H54 (cell line): ENCODE data around the gene ACSS1.

Experiments
- DNase-seq: peaks from one replicate; pipeline ENCODE4 v3.0.0; 2011; ENCODE audit warnings: low spot score, mixed read lengths; ENCODE audit not compliant: insufficient read length
- FAIRE-seq: peaks from 3 replicates; lab custom pipeline; 2011; peaks lifted over from hg19 to GRCh38; lab: Jason Lieb, UNC
- POLR2A ChIP-seq: IDR thresholded peaks from 2 replicates; pipeline ENCODE4 v1.6.1; 2011; ENCODE audit warnings: low read depth, mild to moderate bottlenecking, low read length

The ACSS1 gene

DNA sequence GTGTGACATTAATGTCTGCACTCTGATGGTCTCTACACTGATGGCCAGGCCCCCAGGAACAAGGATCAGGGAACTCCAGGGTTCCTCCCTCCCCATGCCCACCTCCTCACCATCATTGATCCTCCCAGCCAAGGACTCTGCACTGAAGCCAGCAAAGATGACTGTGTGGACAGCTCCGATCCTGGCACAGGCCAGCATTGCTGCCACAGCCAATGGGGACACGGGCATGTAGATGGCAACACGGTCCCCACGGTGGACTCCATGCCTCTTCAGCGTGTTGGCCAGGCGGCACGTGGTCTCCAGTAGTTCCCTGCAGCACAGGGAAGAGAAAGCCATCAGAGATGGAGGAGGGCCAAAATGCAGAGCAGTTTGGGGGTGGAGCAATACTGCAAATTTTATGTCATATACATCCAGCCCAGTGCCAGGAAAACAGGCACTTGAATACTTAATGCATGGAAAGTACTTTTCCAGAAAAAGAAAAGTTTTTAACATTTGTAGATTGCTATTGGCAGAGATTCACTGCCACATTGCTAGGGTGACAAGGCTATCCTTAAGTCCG lies 27.2 kb downstream of the ACSS1 start:
- TF ChIP-seq POLR2A: no peak
- DNase-seq (no peak), FAIRE-seq (no peak)

DNA sequence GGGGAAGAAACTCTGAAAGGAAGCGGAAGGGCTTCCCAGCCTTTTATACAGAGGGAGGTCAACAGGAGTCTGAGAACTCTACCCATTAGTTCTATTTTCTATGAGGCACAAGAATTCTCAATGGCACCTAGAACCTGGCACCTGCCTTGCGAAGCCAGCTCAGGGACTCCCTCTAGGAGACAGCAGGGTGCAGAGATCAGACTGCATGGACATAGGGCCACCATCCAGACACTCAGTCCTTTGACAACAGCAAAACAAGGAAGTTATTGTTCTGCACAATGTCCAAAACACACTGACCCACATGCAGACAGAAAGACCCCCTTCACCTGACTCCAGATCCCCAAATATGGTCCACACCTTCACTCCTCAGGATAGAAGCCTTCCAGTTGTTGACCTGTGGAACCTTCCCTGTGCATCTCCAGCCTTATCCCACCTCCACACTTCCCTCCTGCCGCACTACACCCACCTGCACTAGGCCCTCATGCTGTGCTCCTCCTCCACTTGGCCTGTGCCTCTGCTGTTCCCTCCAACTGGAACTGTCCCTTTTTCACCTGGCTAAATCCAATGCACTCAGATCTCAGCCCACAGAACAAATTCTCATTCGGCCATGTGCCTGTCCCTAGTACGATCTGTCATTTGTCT lies 27.8 kb downstream of the ACSS1 start:
- FAIRE-seq (no peak), DNase-seq (no peak)
- no peak for TF ChIP-seq POLR2A

DNA sequence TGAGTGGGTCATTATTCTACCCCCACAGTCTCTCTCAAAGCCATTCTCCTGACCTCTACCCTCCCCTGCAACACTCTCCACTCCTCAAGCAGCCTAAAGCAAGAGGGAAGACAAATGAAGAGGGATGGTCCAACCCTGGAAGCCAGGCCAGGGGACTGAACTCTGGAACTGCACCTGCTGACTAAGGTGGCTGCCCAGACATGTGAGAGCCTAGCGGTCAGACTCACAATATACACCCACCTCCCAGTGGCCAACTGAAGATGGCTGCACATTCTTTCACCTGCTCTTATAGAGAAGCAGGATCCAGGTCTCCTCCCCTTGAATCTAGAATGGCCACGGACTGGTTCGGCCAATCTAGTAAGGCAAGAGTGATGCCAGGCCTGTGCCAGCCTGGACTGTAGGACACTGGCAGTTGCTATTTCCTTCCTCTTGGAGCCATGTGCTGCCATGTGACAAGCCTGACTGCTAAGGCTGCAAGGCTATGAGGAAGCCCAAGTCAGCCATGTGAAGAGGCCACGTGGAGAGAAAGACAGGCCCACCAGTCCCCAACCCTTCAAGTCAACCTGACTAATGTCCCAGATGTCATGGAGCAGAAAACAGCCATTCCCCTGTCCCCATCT lies 31.8 kb downstream of the ACSS1 start:
- no peak for TF ChIP-seq POLR2A
- no peak for DNase-seq
- no peak for FAIRE-seq

DNA sequence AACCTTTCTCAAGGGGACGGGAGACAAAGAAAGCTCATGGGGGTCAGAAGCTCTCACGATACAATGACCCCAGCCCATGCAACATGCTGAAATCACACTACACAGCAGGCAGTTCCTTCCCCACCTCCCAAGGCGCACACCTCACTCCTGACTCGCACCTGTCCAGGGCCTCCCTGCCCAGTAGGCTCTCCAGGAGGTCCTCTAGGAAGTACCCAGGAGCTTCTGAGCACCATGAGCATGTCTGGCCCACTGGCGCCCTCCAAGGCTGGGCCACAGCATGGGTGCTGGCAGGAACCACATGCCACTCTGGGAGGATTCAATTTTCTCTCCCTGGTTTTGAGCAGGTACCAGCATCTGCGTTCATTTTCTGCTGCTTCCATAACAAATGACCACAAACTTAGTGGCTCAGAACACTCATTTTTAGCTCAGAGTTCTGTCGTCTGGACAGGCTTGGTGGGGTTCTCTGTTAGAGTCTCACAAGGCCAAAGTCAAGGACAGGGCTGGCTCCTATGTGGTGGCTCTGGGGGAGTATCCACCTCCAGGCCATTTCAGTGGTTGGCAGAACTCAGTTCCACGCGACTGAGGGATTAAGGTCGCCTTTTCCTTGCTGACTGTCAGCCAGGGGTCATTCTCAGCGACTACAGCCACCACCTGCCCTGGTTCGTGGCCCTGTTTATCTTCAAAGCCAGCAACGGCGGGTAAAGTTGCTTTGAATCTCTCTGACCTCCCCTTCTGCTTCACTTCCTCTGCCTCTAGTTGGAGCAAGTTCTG lies 32.7 kb downstream of the ACSS1 start:
- FAIRE-seq: no peak
- DNase-seq: no peak
- TF ChIP-seq POLR2A: no peak

DNA sequence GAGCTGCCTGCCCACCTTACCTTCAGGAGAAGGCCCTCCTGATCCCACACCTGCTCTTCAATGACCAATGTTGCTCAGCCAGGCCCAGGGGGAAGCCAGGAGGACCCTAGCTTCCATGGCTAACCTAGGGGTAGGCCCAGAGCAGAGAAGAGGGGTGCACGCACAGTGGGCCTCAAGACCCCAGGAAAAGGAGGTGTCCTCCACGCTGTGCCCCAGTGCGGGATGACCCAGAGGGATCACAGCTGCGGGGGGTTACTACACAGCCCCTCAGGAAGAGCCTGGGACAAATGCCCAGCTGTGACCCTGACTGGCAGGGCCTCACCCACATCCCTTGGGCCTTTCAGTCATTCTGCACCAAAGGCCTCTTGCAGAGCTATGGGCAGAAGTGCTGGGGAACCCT lies 33.8 kb downstream of the ACSS1 start:
- FAIRE-seq: no peak
- DNase-seq: no peak
- TF ChIP-seq POLR2A: no peak

DNA sequence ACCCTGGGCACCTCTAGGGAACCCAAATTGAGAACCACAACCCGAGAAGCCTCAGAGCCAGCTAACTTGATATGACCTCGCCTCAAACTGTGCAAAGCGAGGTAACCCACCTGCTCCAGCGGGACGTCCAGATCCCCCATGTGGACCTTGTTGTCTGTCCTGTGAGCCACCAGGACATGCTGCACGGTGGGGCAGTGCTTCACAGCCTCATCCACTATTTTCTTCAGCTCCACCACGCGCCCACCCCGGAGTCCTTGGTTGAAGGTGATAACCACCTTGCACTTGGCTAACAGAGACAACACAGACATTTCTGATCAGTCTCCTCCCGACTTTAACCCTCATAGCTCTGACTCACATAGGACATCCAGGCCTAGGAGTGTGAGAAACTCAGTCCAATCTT lies 34.6 kb downstream of the ACSS1 start:
- FAIRE-seq (no peak), DNase-seq (no peak)
- TF ChIP-seq POLR2A: no peak

DNA sequence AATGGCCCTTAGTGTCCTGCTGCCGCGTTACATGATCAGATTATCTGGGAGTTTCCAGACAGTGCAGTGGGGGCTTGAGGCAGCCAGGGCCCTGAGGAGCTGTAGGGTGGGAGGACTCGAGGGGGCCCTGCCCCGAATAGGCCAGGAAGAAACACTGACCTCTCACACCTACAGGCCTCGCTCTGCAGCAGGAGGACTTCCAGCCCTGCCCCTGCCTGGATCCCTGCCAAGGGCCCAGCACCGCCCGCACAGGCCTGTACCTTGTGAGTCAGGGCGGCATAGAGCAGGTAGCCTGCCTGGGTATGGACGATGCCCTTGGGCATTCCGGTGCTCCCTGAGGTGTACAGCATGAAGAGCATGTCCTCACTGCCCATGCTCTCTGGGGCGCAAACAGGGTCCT lies 35.3 kb downstream of the ACSS1 start:
- no peak for TF ChIP-seq POLR2A
- FAIRE-seq (no peak), DNase-seq (no peak)

DNA sequence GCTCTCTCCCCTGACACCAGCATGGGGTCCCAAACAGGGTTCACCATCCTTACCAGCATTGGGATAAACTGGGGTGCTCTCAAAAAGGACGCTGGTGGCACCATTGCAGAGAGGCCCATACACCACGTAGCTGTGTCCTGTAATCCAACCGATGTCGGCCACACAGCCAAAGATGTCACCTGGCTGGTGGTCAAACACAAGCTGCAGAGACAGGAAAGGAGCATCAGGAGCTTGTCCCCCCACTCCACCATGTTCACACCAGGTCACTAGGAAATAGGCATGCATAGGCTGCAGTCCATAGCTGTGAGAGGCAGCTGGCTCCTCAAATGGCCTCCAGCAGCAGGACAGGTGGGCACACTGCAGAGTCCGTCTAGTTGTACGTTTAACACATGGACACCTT lies 36.6 kb downstream of the ACSS1 start:
- TF ChIP-seq POLR2A: no peak
- FAIRE-seq (no peak), DNase-seq (no peak)

DNA sequence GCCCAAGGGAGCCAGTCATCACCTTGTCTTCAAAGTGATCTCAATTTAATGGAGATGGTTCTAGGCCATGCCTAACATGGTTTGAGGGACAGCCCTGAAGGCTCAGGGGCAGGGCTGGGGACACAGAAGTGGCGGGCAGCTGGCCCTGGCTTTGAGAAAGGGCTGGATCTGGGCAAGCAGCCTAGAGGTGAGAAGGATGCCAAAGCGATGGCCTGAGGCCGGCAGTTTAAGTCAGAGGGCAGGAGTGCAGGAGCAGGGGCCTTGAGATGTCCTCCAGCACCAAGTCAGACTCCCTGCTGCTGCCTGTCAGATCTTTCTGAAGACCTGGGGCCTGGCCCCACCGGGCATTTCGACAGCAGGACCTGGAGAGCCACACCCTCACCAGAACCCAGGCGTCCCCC lies 37.0 kb downstream of the ACSS1 start:
- FAIRE-seq (no peak), DNase-seq (no peak)
- no peak for TF ChIP-seq POLR2A

DNA sequence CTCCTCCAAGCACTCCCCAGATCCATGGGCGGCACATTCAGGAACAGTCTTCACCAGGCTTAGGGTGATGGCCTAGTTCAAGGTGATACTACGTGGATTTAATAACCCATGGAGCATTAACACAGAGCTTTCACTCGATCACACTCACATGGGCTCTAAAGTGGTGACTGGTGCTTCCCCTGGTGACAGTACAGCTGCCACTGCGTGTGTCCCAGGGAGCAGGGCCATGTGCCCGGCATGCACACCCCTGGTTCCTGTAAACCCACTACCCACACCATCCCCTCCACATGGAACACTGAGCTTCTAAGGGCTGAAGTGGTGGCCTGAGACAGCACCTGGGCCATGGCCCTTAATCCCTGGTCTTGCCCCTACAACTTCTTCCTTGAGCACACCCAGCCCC lies 37.6 kb downstream of the ACSS1 start:
- no peak for DNase-seq
- no peak for TF ChIP-seq POLR2A
- FAIRE-seq: no peak

DNA sequence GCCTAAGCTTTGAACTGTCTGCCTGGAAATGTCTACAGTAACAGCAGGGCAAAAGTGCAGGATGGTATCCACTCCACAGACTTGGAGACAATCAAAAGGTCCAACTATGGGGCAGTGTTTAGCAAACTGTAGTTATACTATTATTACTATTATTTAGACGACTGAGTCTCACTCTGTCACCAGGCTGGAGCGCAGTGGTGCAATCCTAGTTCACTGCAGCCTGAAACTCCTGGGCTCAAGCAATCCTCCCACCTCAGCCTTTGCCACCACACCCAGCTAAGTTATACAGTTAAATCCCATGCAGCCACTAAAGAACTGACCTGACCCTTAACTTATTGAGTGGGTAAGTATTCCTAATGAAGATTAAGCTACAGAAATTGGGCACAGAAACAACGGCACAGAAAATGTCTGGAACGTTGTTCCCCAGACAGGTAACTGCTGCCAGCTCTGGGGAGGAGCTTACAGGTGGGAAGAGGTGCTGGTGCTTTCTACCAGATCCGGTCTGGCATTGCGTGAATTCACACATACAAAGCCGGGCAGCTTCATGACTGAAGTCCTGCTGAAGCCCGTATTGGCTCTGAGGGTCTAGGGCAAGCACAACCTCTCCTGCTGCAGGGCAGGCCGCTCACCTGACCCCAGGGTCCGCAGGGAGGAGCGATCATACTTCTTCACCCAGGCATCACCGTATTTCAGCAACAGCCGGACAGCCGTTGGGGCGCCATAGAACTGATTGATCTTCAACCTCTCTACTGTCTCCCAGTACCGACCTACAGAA lies 38.4 kb downstream of the ACSS1 start:
- no peak for FAIRE-seq
- DNase-seq: no peak
- TF ChIP-seq POLR2A: no peak

DNA sequence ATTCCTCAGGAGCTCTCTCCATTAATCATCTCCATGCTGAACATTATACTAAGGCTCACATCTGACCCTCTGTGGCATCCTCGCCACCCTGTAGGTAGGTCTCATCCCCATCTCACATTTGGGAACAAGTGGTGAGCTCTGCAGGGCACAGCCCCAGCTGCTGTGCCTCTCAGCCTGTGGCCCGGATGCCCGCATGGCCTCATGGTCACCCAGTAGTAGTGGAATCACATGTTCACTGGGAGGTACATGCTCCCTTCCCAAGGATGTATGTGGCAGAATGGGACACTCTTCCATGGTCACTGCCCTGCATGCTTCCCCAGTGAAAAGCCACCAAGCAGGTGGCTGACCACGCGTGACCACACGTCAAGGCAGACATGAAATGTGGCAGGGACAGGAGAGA lies 39.1 kb downstream of the ACSS1 start:
- DNase-seq (no peak), FAIRE-seq (no peak)
- no peak for TF ChIP-seq POLR2A

DNA sequence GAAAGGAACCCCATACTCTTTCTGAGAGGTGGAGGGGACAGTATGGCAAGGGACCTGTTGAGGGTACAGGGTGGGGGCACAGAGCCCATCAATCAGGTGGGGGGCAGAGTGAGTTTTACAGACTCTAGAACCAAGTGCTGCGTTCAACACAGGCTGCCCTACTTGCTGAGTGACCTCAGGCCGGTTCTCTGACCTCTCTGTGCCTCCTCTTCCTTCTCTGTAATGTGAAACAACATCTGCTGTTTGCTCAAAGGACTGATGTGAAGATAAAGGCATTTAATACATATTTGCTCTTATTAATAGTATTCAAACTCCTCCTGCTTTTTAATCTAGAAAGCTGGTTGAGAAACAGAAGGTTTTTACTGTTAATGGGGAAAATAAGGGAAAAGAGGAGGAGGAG lies 39.5 kb downstream of the ACSS1 start:
- FAIRE-seq: no peak
- DNase-seq: no peak
- no peak for TF ChIP-seq POLR2A

DNA sequence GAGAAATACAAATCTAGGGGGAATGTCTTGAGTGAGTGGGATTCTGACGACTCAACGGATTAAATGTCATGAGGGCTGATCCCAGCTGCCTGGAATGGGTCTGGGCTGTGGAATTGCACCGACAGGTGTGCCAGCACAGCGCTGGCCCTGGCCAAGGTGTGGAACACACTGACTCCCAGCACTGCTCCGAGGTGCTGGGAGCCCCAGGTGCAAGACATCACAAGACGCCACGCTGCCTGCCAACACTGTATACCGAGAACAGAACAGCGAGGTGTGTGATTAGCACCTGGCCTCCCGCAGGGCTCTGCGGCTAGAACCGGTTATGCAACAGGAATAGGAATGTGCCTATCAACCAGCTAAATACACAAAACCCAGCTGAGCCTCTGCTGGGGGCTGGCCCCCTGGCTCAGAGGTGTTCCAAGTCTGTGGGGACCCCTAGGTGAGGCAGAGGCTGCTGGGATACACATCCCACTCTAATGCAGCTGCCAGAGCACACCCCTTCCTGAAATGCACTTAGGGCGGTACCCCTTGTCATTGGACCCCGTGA lies 40.6 kb downstream of the ACSS1 start:
- DNase-seq (no peak), FAIRE-seq (no peak)
- no peak for TF ChIP-seq POLR2A
